IPS-NIHi7 (cell line): ENCODE data around the gene SORL1.
A peak's percentile ranks its signal among the peaks of the same experiment; 100 is the strongest.
"Not testable (repeated sequence)": the region's sequence is repeated elsewhere in the genome, so short reads cannot be mapped to it uniquely, and the experiment has no call there.

Source experiments
- DNase-seq: peaks from one replicate; pipeline ENCODE4 v3.0.0; 2012; ENCODE audit warnings: mixed read lengths; ENCODE audit errors: extremely low spot score

SORL1 gene

GRCh38 chr11:121478226-121478894, 26.2 kb downstream of the SORL1 start:
- no peak for DNase-seq

DNA sequence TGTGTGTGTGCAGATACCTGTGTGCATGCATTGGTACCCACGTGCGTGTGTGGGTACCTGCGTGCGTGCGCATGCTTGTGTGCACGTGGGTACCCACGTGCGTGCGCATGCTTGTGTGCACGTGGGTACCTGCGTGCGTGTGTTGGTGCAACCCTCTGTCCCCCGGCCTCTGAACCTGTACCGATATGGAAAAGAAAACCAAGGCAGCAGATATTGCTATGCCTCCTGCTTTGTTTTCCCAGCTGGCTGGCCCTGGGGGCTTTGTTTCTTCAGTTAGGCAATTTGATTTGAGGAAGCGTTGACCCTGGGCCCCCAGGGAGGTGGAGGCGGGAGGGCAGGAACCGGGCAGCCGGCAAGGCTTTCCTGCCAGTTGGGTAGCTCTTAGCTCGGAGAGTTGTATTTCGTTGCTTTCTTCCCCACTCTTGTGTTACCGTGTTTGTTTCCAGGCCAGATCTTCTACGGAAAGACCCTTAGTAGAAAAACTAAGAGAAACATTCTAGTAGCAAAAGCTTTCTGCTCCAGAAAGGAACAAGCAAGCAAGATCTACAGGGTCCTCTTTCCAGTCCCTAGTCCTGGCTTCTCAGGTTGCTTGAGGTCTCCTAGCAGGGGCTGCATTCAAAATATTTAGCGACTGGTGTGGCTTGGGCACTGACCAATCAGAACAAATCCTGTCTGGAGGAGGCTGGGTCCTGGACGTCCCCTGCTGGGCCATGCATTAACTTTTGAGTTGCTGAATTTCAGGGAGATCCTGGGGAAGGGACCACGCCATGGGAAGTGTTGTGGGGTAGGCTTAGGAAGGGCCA, 27.0 kb downstream of the SORL1 start:
- peak; percentile 90 for DNase-seq

DNA sequence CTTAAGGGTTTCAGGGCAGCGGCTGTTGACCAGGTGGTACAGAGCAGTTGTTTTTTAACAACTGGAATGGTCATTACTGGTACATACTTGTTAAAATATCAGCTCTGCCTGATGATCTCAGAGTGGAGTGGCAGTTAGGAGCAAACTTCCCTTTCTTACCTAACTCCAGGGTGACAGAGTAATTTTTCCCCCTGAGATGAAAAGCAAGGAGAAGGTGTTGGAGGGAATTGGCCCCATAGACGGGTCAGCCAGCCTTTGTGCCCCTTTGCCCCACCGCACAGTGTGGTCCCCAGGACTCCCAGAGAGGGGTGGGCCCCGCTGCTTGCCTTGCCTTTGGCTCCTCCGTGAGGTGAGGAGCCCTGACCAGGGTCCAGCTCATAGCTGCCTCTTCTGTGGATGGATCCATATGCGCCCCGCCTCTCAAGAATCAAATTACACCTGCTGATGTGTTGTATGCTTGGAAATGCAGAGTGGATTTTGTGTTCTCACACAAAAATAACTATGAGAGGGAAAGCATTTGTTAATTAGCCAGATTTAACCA, 27.7 kb downstream of the SORL1 start:
- DNase-seq: peak; percentile 38

DNA sequence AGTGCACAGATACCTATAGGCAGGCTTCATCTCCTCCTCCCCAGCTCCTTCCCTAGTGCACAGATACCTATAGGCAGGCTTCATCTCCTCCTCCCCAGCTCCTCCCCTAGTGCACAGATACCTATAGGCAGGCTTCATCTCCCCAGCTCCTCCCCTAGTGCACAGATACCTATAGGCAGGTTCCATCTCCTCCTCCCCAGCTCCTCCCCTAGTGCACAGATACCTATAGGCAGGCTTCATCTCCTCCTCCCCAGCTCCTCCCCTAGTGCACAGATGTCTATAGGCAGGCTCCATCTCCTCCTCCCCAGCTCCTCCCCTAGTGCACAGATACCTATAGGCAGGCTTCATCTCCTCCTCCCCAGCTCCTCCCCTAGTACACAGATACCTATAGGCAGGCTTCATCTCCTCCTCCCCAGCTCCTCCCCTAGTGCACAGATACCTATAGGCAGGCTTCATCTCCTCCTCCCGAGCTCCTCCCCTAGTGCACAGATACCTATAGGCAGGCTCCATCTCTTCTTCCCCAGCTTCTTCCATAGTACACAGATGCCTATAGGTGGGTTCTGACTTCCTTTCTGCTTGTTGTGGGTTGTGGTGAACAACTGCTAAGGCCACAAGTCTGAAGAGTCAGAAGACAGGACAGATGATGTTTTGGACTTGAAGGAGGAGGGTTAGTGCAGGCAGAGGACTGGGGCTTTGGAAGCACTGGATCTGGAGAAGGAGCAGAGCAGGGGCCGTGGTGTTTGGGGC, 29.5 kb downstream of the SORL1 start:
- not testable (repeated sequence) for DNase-seq

DNA sequence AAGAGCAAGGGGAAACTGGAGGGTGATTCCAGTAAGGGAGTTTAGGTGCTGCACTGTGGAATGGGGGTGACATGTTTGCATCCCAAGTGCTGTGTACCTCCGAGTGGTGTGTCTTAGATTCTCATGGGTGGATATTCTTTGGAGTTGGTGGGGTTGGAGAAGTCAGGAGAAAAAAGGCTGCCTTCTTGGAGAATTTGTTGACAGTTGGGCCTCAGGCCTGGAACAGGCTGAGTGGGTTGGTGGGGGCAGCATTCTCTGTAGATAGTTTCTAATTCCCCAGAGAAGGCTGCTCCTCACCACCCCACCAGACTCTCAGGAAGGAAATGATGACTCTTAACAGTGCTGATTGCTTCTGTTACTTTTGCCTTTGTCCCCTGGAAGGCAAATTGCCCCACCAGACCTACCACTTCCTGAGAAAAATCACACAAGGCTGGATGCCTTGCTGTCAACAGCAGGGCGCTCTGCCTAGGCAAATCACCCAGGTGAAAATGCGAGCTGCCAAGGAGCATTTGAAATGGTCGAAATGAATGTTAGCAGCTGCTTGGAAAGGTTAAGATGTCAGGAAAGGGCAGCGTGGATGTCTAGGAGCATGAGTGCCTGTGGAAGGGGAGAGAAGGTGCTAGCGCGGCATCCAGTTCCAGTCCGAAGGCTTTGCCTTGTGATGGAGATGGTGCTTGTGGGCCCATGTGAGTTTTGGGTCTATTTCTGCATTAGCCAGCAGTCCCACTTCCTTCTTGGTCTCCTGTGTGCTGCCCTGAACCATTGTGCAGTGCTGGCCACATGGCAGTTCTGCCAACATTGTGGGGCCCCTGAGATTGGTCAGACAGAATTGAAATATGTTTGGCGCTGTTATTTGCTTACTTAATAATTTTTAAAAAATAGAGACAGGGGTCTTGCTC, 30.4 kb downstream of the SORL1 start:
- peak; percentile 35 for DNase-seq

DNA sequence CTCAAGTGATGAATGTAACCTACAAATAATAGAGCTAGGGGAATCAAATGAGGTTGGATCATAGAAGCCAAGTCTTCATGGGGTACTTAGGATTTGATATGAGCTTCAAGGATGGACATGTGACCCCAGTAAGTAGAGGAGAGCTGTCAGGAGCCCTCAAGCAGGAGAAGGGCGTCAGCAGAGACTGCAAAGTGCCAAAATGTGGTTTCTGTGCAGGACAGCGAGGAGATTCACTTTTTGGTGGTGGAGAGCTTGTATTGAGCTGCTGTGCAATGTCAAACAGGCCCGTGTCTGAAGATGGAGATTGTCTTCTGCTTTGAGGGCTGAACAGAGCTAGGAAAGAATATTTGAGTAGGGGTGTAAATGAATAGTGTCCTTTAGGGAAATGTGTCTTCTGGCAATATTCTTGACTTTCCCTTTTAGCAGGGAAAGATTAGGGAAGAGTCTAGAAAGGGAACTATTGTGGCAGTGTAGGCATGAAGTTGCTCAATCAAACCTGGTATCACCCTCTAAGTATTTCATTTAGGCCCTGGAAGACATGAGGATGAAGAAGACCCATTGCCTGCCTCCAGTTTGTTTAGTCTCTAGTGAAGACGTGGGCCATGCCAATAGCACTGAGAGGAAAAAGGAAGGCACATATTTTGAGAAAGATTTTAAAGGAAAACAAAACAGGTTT, 31.8 kb downstream of the SORL1 start:
- DNase-seq: no peak

DNA sequence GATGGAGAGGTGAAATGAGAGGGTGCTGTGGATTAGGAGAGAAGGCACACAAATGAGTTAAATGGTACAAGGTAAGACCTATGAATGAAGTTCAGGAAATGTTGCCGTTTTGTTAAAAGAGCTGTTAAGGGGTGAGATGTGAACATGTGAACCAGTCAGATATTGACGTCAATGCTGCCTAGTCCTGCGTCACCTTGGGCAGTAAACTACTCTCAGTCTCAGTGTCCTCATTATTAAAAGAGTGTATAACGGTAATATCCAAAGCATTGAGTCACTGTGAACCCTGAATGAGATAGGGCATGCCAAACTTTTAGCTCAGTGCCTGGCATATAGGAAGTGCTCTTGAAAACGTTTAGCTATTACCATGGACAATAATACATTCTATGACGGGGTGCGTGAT, 33.1 kb downstream of the SORL1 start:
- no peak for DNase-seq

DNA sequence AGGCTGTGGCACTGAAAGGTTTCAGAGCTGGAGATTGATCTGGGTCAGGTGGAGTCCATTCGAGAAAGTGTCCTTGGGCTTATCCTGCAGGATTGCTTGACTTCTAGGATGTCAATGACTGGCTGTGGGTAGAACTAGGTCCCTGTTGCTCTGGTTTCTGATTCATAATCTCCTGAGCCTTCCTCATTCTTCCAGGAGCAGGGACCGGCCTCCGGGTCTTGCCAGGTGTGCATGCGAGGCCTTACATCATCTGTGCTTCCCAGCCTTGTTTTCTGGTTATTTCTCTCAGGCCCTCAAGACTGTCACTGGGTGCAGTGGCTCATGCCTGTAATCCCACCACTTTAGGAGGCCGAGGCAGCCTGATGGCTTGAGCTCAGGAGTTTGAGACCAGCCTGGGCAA, 33.9 kb downstream of the SORL1 start:
- no peak for DNase-seq

- DNase-seq: no peak
Observed at GRCh38 chr11:121487191-121487590, 35.1 kb downstream of the SORL1 start.

- no peak for DNase-seq
Observed at GRCh38 chr11:121488170-121488569, 36.1 kb downstream of the SORL1 start.

DNA sequence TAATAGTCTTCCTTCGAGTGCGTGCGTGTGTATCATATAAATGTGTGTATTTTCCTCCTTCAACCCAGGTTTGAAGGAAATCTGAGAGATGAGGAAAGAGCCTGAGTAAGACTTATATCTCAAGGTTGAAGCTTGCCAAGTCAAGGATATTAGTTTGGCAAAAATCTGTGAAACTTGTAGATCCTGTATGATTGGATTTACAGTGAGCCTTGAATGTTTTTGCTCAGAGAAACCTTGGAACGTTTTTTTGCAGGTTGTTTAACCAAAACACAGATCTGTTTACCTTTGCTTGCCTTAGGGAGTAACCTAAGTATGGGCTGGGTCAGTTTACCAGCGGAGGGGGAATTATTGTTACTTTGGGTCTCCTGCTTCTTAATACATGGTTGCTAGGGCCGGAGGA, 36.5 kb downstream of the SORL1 start:
- no peak for DNase-seq

GRCh38 chr11:121489823-121490222, 37.7 kb downstream of the SORL1 start:
- no peak for DNase-seq

- no peak for DNase-seq
Observed at GRCh38 chr11:121494355-121495099, 42.4 kb downstream of the SORL1 start.

GRCh38 chr11:121497176-121497998, 45.3 kb downstream of the SORL1 start:
- DNase-seq: no peak

DNA sequence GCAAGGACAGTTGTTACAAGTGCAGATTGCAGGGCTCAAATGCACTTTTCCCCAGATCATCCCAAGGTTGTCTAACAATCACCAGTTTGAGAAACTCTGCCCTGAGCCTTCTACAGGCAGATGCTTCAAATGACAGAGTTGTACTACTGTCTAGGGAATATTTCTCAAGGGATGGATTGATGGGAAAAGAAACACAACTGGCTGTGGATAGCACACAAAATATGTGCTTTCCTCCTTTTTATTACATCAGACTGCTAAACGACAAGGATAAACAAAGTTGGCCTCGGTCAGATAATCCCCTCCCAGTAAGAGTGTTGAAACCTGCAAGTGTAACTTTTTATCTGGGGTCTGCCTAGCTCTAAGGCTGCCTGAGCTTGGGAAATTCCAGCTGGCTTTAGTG, 47.3 kb downstream of the SORL1 start:
- DNase-seq: no peak

GRCh38 chr11:121500275-121500674, 48.2 kb downstream of the SORL1 start:
- no peak for DNase-seq

DNA sequence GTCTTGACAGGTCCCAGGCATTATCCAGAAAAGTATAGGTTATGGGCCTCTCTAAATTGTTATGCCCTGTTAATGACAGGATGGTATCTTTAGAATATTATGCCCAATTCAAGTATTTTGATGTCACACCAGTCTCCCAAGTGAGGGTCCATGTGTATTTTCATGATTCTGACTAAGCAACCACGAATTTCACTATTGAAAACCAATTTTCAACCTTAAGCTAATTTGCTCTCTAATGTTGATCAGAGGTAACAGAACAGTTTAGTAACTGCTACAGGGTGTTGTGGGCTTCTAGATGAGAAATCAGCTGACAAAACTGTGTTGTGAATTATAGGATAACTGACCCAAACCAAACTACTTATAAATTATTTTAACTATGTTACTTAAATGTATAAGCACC, 48.6 kb downstream of the SORL1 start:
- DNase-seq: no peak

GRCh38 chr11:121503051-121503450, 50.9 kb downstream of the SORL1 start:
- DNase-seq: no peak

GRCh38 chr11:121506237-121506636, 54.1 kb downstream of the SORL1 start:
- DNase-seq: not testable (repeated sequence)
